ENCODE data around the gene LRTM2. TPM values are rescaled to one million over a fixed set of nuclear protein-coding genes. Genes with fewer than 3 reads are reported as not detected.

The LRTM2 gene
- total RNA-seq, 4 donors from 2014 or later, result not detected

DNA sequence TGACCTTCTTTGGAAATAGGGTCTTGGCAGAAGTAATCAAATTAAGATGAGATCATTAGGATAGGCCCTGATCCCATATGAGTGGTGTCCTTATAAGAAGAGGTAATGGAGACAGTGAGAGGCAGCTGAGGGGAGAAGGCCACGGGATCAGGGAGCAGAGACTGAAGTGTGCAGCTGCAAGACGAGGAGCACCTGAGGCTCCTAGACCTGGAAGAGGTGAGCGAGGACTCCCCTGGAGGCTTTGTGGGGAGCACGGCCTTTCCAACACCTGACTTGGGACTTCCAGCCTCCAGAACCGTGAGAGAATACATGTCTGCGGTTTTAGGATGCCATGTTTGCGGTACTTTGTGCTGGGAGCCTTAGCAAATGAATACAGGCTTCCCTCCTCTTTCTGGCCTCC lies 37.5 kb downstream of the LRTM2 start:
- TF ChIP-seq EP300 (IDR thresholded peaks at IDR 0.05; ENCODE audit: low read depth) (no peak), POLR2AphosphoS5 (IDR thresholded peaks at IDR 0.05) (no peak), POLR2A (IDR thresholded peaks at IDR 0.05) (no peak)
- TF ChIP-seq, protein P1, sequence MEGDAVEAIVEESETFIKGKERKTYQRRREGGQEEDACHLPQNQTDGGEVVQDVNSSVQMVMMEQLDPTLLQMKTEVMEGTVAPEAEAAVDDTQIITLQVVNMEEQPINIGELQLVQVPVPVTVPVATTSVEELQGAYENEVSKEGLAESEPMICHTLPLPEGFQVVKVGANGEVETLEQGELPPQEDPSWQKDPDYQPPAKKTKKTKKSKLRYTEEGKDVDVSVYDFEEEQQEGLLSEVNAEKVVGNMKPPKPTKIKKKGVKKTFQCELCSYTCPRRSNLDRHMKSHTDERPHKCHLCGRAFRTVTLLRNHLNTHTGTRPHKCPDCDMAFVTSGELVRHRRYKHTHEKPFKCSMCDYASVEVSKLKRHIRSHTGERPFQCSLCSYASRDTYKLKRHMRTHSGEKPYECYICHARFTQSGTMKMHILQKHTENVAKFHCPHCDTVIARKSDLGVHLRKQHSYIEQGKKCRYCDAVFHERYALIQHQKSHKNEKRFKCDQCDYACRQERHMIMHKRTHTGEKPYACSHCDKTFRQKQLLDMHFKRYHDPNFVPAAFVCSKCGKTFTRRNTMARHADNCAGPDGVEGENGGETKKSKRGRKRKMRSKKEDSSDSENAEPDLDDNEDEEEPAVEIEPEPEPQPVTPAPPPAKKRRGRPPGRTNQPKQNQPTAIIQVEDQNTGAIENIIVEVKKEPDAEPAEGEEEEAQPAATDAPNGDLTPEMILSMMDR (IDR thresholded peaks at IDR 0.05), result no peak
- peaks cover 3% of the 10 kb centered on the region for H3K27me3 ChIP-seq
- H3K9me3 ChIP-seq, result no peaks in the 10 kb centered on the region
- H3K4me1 ChIP-seq, result no peaks in the 10 kb centered on the region
- H3K36me3 ChIP-seq, result no peaks in the 10 kb centered on the region
- no peak overlapping the region for H3K27ac ChIP-seq
- intact Hi-C loops (cut with DNase I; ENCODE audit: low total_unique reads) (no loop called here), in situ Hi-C loops (cut with MboI; ENCODE audit: low pct_ligation_motif_present in 1 of 4, low pct_unique_long_range_greater_than_20kb in 1 of 4, low sequenced_read_pairs in 3 of 4) (no loop called here)
- WGBS, 2 donors (ENCODE audit: low coverage in 1 of 2), result 79 to 88% methylated on average over 2 to 7 of the region's 7 CpGs
- no peak overlapping the region for H3K4me3 ChIP-seq
- DNase-seq, result no peak

DNA sequence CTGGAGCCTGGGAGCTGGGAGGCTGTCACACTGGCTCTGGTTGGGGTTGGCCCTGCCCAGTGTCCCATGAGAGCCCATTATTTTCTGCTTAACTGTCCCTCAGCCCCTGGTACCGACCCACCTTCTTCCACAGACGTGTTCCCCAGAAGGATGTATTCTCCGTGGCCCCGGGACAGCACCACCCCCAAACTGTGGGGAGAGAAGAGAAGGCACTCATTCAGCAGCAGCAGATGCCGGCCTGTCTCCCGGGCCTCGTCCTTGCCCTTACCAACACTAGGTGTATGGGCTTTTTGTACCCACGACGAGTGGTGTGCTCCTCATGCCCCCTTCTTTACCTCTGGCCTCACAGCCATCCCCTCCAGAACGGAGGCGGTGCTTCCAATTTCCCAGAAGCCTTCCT lies 38.1 kb downstream of the LRTM2 start:
- Histone ChIP-seq H3K4me3 (no peak overlapping the region), H3K4me1 (no peaks in the 10 kb centered on the region), H3K9me3 (no peaks in the 10 kb centered on the region), H3K27me3 (peaks cover 3% of the 10 kb centered on the region), H3K27ac (no peak overlapping the region), H3K36me3 (no peaks in the 10 kb centered on the region)
- in situ Hi-C loops (cut with MboI; ENCODE audit: low pct_ligation_motif_present in 1 of 4, low pct_unique_long_range_greater_than_20kb in 1 of 4, low sequenced_read_pairs in 3 of 4) (no loop called here), intact Hi-C loops (cut with DNase I; ENCODE audit: low total_unique reads) (no loop called here)
- 86 to 87% methylated on average over 4 to 11 of the region's 11 CpGs for WGBS, 2 donors (ENCODE audit: low coverage in 1 of 2)
- DNase-seq, result no peak
- TF ChIP-seq EP300 (IDR thresholded peaks at IDR 0.05; ENCODE audit: low read depth), result no peak
- no peak for TF ChIP-seq POLR2AphosphoS5 (IDR thresholded peaks at IDR 0.05)
- TF ChIP-seq POLR2A (IDR thresholded peaks at IDR 0.05), result no peak
- TF ChIP-seq, protein P1 (IDR thresholded peaks at IDR 0.05), result no peak

- no peaks in the 10 kb centered on the region for H3K9me3 ChIP-seq
- no peaks in the 10 kb centered on the region for H3K36me3 ChIP-seq
- WGBS, 2 donors (ENCODE audit: low coverage in 1 of 2), result 61 to 72% methylated on average over 6 to 7 of the region's 7 CpGs
- in situ Hi-C loops (cut with MboI; ENCODE audit: low pct_ligation_motif_present in 1 of 4, low pct_unique_long_range_greater_than_20kb in 1 of 4, low sequenced_read_pairs in 3 of 4) (no loop called here), intact Hi-C loops (cut with DNase I; ENCODE audit: low total_unique reads) (no loop called here)
- no peak overlapping the region for H3K27ac ChIP-seq
- no peaks in the 10 kb centered on the region for H3K4me1 ChIP-seq
- TF ChIP-seq EP300 (IDR thresholded peaks at IDR 0.05; ENCODE audit: low read depth) (no peak), POLR2A (IDR thresholded peaks at IDR 0.05) (no peak), POLR2AphosphoS5 (IDR thresholded peaks at IDR 0.05) (no peak)
- TF ChIP-seq, protein P1 (IDR thresholded peaks at IDR 0.05), result no peak
- no peak for DNase-seq
- no peak overlapping the region for H3K4me3 ChIP-seq
- peaks cover 3% of the 10 kb centered on the region for H3K27me3 ChIP-seq
Observed at GRCh38 chr12:1859643-1860042, 39.3 kb downstream of the LRTM2 start.

DNA sequence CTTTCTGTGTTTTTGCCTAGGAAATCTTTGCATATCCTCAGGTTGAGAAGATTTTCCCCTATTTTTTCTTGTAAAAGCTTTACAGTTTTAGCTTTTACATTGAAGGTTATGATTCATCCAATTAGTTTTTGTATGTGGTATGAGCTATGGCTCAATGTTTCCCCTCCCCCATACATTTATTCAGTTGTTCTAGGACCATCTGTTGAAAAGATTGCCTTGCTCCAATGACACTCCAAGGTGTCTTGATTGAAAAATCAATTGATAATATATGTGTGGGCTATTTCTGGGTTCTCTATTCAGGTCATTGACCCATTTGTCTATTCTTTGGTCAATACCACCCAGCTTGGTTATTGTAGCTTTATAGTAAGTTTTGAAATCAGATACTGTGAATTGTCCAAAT lies 42.6 kb downstream of the LRTM2 start:
- no peaks in the 10 kb centered on the region for H3K36me3 ChIP-seq
- in situ Hi-C loops (cut with MboI; ENCODE audit: low pct_ligation_motif_present in 1 of 4, low pct_unique_long_range_greater_than_20kb in 1 of 4, low sequenced_read_pairs in 3 of 4), result no loop called here
- no peak for DNase-seq
- no peak overlapping the region for H3K27ac ChIP-seq
- no peak overlapping the region for H3K4me3 ChIP-seq
- peaks cover 4% of the 10 kb centered on the region for H3K27me3 ChIP-seq
- H3K9me3 ChIP-seq, result no peaks in the 10 kb centered on the region
- intact Hi-C loops (cut with DNase I; ENCODE audit: low total_unique reads), result no loop called here
- TF ChIP-seq EP300 (IDR thresholded peaks at IDR 0.05; ENCODE audit: low read depth), result no peak
- TF ChIP-seq POLR2AphosphoS5 (IDR thresholded peaks at IDR 0.05), result no peak
- TF ChIP-seq, protein P1 (IDR thresholded peaks at IDR 0.05), result no peak
- TF ChIP-seq POLR2A (IDR thresholded peaks at IDR 0.05), result no peak
- H3K4me1 ChIP-seq, result no peaks in the 10 kb centered on the region

Data from transverse colon (tissue), 4 donors.